H9 (cell line): ENCODE measurements around the gene CD7. TPM values are rescaled to one million over a fixed set of nuclear protein-coding genes. Genes with fewer than 3 reads are reported as not detected.

Source experiments
- DNase-seq: peaks from one replicate; pipeline ENCODE4 v3.0.0-alpha.2; 2017
- H2AFZ ChIP-seq: one replicate; pipeline ENCODE4 v1.6.1; 2013; ENCODE audit warnings: mild to moderate bottlenecking, low read length, control low read depth, moderate library complexity
- H2AK5ac ChIP-seq: 2 replicates; pipeline ENCODE4 v1.6.1; 2013; ENCODE audit warnings: low read length, control low read depth, mixed read lengths; ENCODE audit not compliant: insufficient read length
- H2BK120ac ChIP-seq: one replicate; pipeline ENCODE4 v1.6.1; 2013; ENCODE audit warnings: low read depth, mild to moderate bottlenecking, low read length, control low read depth, inconsistent platforms; ENCODE audit not compliant: poor library complexity, severe bottlenecking
- H2BK12ac ChIP-seq: 2 replicates; pipeline ENCODE4 v1.6.1; 2013; ENCODE audit warnings: low read length, control low read depth, mixed read lengths, low read depth; ENCODE audit not compliant: insufficient read length
- H2BK15ac ChIP-seq: 2 replicates; pipeline ENCODE4 v1.6.1; 2013; ENCODE audit warnings: low read depth, low read length, control low read depth
- H2BK20ac ChIP-seq: one replicate; pipeline ENCODE4 v1.6.1; 2013; ENCODE audit warnings: low read depth, mild to moderate bottlenecking, low read length, control low read depth, inconsistent platforms; ENCODE audit not compliant: poor library complexity, severe bottlenecking
- H2BK5ac ChIP-seq: 2 replicates; pipeline ENCODE4 v1.6.1; 2013; ENCODE audit warnings: low read length, control low read depth, mixed read lengths; ENCODE audit not compliant: insufficient read length
- H3K14ac ChIP-seq: 2 replicates; pipeline ENCODE4 v1.6.1; 2013; ENCODE audit warnings: low read length, control low read depth; ENCODE audit not compliant: insufficient read depth
- H3K18ac ChIP-seq: 2 replicates; pipeline ENCODE4 v1.6.1; 2013; ENCODE audit warnings: low read depth, mild to moderate bottlenecking, mixed read lengths, low read length, control low read depth; ENCODE audit not compliant: insufficient read length
- H3K23ac ChIP-seq: 2 replicates; pipeline ENCODE4 v1.6.1; 2013; ENCODE audit warnings: low read length, control low read depth, mixed read lengths, low read depth; ENCODE audit not compliant: insufficient read length
- H3K23me2 ChIP-seq: 2 replicates; pipeline ENCODE4 v1.6.1; 2013; ENCODE audit warnings: low read depth, mild to moderate bottlenecking, mixed read lengths, low read length, control low read depth; ENCODE audit not compliant: insufficient read length, poor library complexity, severe bottlenecking
- H3K27ac ChIP-seq: 2 replicates; pipeline ENCODE4 v1.5.1; 2013; ENCODE audit warnings: low read length, control low read depth, mixed read lengths, low read depth; ENCODE audit not compliant: insufficient read length
- H3K27me3 ChIP-seq: 2 replicates; pipeline ENCODE4 v1.6.1; 2013; ENCODE audit warnings: low read length, control low read depth, inconsistent platforms; ENCODE audit not compliant: insufficient read depth
- H3K4ac ChIP-seq: 2 replicates; pipeline ENCODE4 v1.6.1; 2013; ENCODE audit warnings: low read depth, mild to moderate bottlenecking, control low read depth, inconsistent platforms, low read length, moderate library complexity
- H3K4me1 ChIP-seq: 2 replicates; pipeline ENCODE4 v1.6.1; 2013; ENCODE audit warnings: low read length, control low read depth, inconsistent platforms; ENCODE audit not compliant: insufficient read depth
- H3K4me2 ChIP-seq: 2 replicates; pipeline ENCODE4 v1.6.1; 2013; ENCODE audit warnings: low read length, control low read depth, mixed read lengths; ENCODE audit not compliant: insufficient read length, insufficient read depth
- H3K56ac ChIP-seq: 2 replicates; pipeline ENCODE4 v1.6.1; 2013; ENCODE audit warnings: low read depth, mild to moderate bottlenecking, mixed read lengths, low read length, control low read depth; ENCODE audit not compliant: insufficient read length
- H3K79me1 ChIP-seq: 2 replicates; pipeline ENCODE4 v1.6.1; 2013; ENCODE audit warnings: low read depth, mild to moderate bottlenecking, moderate library complexity, low read length, control low read depth, inconsistent platforms; ENCODE audit not compliant: insufficient read depth, poor library complexity, severe bottlenecking
- H3K79me2 ChIP-seq: 2 replicates; pipeline ENCODE4 v1.6.1; 2013; ENCODE audit warnings: low read length, control low read depth, inconsistent platforms; ENCODE audit not compliant: insufficient read depth
- H3K9ac ChIP-seq: 2 replicates; pipeline ENCODE4 v1.6.1; 2013; ENCODE audit warnings: low read length, control low read depth, mixed read lengths; ENCODE audit not compliant: insufficient read length; ENCODE audit errors: extremely low read depth
- H3K9me3 ChIP-seq: one replicate; pipeline ENCODE4 v1.6.1; 2013; ENCODE audit warnings: low read depth, low read length, inconsistent platforms; ENCODE audit not compliant: control insufficient read depth
- H3T11ph ChIP-seq: one replicate; pipeline ENCODE4 v1.6.1; 2013; ENCODE audit warnings: mild to moderate bottlenecking, low read length, control low read depth, inconsistent platforms
- H4K20me1 ChIP-seq: one replicate; pipeline ENCODE4 v1.6.1; 2013; ENCODE audit not compliant: control insufficient read depth, insufficient read length, insufficient read depth
- H4K5ac ChIP-seq: 2 replicates; pipeline ENCODE4 v1.6.1; 2013; ENCODE audit warnings: low read depth, mild to moderate bottlenecking, mixed read lengths, low read length, control low read depth; ENCODE audit not compliant: insufficient read length
- H4K8ac ChIP-seq: replicated peaks from 2 replicates; pipeline ENCODE4 v1.6.1; 2013; ENCODE audit warnings: low read length, control low read depth, mixed read lengths, low read depth; ENCODE audit not compliant: insufficient read length
- H4K91ac ChIP-seq: 2 replicates; pipeline ENCODE4 v1.6.1; 2013; ENCODE audit warnings: low read depth, mild to moderate bottlenecking, moderate library complexity, mixed read lengths, low read length, control low read depth; ENCODE audit not compliant: insufficient read length
- H3K27ac Mint-ChIP-seq, 3 experiments: 2 replicates in 2 of 3; 3 replicates in 1 of 3; pipeline ENCODE4 v1.8.0; 2020 to 2021; ENCODE audit warnings: mixed read lengths in 3 of 3, mild to moderate bottlenecking in 1 of 3, moderate library complexity in 1 of 3
- H3K27me3 Mint-ChIP-seq: 2 replicates; pipeline ENCODE4 v1.8.0; 2021; ENCODE audit warnings: low read depth, mild to moderate bottlenecking, moderate library complexity, mixed read lengths
- H3K36me3 Mint-ChIP-seq, 3 experiments: 2 replicates in 2 of 3; 3 replicates in 1 of 3; pipeline ENCODE4 v1.8.0; 2020 to 2021; ENCODE audit warnings: low read depth in 3 of 3, mixed read lengths in 3 of 3; ENCODE audit not compliant: insufficient read depth in 1 of 3
- H3K4me1 Mint-ChIP-seq, 2 experiments: 2 replicates each; pipeline ENCODE4 v1.8.0; 2020; ENCODE audit warnings: mixed read lengths in 2 of 2
- H3K4me3 Mint-ChIP-seq, 2 experiments: 2 replicates in 1 of 2; 3 replicates in 1 of 2; pipeline ENCODE4 v1.8.0; 2020 to 2021; ENCODE audit warnings: mild to moderate bottlenecking in 2 of 2, mixed read lengths in 2 of 2, moderate library complexity in 1 of 2
- H3K9me3 Mint-ChIP-seq, 2 experiments: 2 replicates in 1 of 2; 3 replicates in 1 of 2; pipeline ENCODE4 v1.8.0; 2020; ENCODE audit warnings: mild to moderate bottlenecking in 2 of 2, mixed read lengths in 2 of 2, moderate library complexity in 1 of 2
- WGBS: extraction: QIAGEN DNeasy Blood & Tissue Kit; methylation state at CpG from one replicate; pipeline ENCODE4 v1.1.7; 2013; ENCODE audit warnings: missing lambda C conversion rate, low lambda C conversion rate, mixed read lengths; ENCODE audit not compliant: insufficient read length; ENCODE audit errors: extremely low coverage; 5-methylcytosine and 5-hydroxymethylcytosine counted together
- total RNA-seq: library from RNA; stranded (reverse); gene quantifications from 2 replicates; pipeline ENCODE4 v1.2.1, GENCODE V29; 2021
- TF ChIP-seq, protein P1 (sequence below): fragments of 200-600 bp; sonication (generic); conservative IDR thresholded peaks from 3 replicates; pipeline ENCODE4 v1.8.0; 2021; ENCODE audit warnings: antibody characterized with exemption, mild to moderate bottlenecking

CD7 gene
- total RNA-seq, 1 experiment from 2014 or later = 0.35 TPM

- Histone ChIP-seq H2BK5ac (no peak overlapping the region), H3K79me1 (no peaks in the 10 kb centered on the region), H2AK5ac (no peak overlapping the region), H3K23me2 (peaks cover 3% of the 10 kb centered on the region), H2BK20ac (no peak overlapping the region), H3K14ac (no peak overlapping the region), H2AFZ (no peak overlapping the region), H2BK120ac (no peak overlapping the region), H3K9ac (no peak overlapping the region), H4K91ac (no peak overlapping the region), H3K23ac (no peak overlapping the region), H3K4me1 (no peaks in the 10 kb centered on the region), H3K4ac (no peak overlapping the region), H2BK12ac (no peak overlapping the region), H4K20me1 (no peaks in the 10 kb centered on the region), H4K8ac (no peak overlapping the region), H3K27ac (no peak overlapping the region), H3T11ph (no peak overlapping the region), H3K27me3 (no peaks in the 10 kb centered on the region), H3K18ac (no peak overlapping the region), H3K4me2 (no peak overlapping the region), H2BK15ac (no peak overlapping the region), H4K5ac (no peak overlapping the region), H3K79me2 (no peaks in the 10 kb centered on the region), H3K56ac (no peak overlapping the region), H3K9me3 (no peaks in the 10 kb centered on the region)
- peaks cover 0 to 5% of the 10 kb centered on the region in 2 experiments; a peak in 1 of 5 replicates for H3K9me3 Mint-ChIP-seq
- no peak overlapping the region for H3K27ac Mint-ChIP-seq
- H3K4me3 Mint-ChIP-seq = no peak overlapping the region
- no CpG with 5 or more reads among the region's 19 CpGs for WGBS
- DNase-seq = no peak
- no peaks in the 10 kb centered on the region for H3K36me3 Mint-ChIP-seq
- peaks cover 13% of the 10 kb centered on the region for H3K27me3 Mint-ChIP-seq
- TF ChIP-seq, protein P1, sequence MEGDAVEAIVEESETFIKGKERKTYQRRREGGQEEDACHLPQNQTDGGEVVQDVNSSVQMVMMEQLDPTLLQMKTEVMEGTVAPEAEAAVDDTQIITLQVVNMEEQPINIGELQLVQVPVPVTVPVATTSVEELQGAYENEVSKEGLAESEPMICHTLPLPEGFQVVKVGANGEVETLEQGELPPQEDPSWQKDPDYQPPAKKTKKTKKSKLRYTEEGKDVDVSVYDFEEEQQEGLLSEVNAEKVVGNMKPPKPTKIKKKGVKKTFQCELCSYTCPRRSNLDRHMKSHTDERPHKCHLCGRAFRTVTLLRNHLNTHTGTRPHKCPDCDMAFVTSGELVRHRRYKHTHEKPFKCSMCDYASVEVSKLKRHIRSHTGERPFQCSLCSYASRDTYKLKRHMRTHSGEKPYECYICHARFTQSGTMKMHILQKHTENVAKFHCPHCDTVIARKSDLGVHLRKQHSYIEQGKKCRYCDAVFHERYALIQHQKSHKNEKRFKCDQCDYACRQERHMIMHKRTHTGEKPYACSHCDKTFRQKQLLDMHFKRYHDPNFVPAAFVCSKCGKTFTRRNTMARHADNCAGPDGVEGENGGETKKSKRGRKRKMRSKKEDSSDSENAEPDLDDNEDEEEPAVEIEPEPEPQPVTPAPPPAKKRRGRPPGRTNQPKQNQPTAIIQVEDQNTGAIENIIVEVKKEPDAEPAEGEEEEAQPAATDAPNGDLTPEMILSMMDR = no peak
- peaks cover 8 to 18% of the 10 kb centered on the region in 2 experiments for H3K4me1 Mint-ChIP-seq
Observed at GRCh38 chr17:82287868-82288801, 29.3 kb downstream of the CD7 start.
